Brain microvascular endothelial cell (primary cell): ENCODE results near the gene PROSER2.

ENCODE experiments used
- DNase-seq: peaks from one replicate; pipeline ENCODE4 v3.0.0-alpha.2; 2020
- H3K27ac ChIP-seq: fragments of 250-450 bp; sonication (Bioruptor Pico); 2 replicates; pipeline ENCODE4 v1.5.1; 2020; ENCODE audit warnings: mild to moderate bottlenecking, moderate library complexity
- H3K27me3 ChIP-seq: fragments of 250-450 bp; sonication (Bioruptor Pico); replicated peaks from 2 replicates; pipeline ENCODE4 v1.5.1; 2020; ENCODE audit warnings: mild to moderate bottlenecking
- H3K36me3 ChIP-seq: fragments of 250-450 bp; sonication (Bioruptor Pico); replicated peaks from 2 replicates; pipeline ENCODE4 v1.5.1; 2020; ENCODE audit warnings: mild to moderate bottlenecking
- H3K4me3 ChIP-seq: 2 replicates; pipeline ENCODE4 v1.5.1; 2011; ENCODE audit warnings: low read depth, mild to moderate bottlenecking, control low read depth, low read length, moderate library complexity
- in situ Hi-C: cut with HindIII; loops from 2 replicates; pipeline ENCODE4 v1.10.0; 2017; ENCODE audit warnings: low sequenced_read_pairs, low pct_ligation_motif_present
- TF ChIP-seq, protein P1 (sequence below): IDR thresholded peaks from 2 replicates; pipeline ENCODE4 v1.5.1; 2011; ENCODE audit warnings: low read depth, mild to moderate bottlenecking, moderate library complexity, low read length, control low read depth, inconsistent platforms; ENCODE audit errors: missing control alignments

Gene PROSER2

GRCh38 chr10:11797847-11798633, 25.1 kb upstream of the PROSER2 start:
- no peaks in the 10 kb centered on the region for H3K36me3 ChIP-seq
- no peaks in the 10 kb centered on the region for H3K27me3 ChIP-seq
- TF ChIP-seq, protein P1, sequence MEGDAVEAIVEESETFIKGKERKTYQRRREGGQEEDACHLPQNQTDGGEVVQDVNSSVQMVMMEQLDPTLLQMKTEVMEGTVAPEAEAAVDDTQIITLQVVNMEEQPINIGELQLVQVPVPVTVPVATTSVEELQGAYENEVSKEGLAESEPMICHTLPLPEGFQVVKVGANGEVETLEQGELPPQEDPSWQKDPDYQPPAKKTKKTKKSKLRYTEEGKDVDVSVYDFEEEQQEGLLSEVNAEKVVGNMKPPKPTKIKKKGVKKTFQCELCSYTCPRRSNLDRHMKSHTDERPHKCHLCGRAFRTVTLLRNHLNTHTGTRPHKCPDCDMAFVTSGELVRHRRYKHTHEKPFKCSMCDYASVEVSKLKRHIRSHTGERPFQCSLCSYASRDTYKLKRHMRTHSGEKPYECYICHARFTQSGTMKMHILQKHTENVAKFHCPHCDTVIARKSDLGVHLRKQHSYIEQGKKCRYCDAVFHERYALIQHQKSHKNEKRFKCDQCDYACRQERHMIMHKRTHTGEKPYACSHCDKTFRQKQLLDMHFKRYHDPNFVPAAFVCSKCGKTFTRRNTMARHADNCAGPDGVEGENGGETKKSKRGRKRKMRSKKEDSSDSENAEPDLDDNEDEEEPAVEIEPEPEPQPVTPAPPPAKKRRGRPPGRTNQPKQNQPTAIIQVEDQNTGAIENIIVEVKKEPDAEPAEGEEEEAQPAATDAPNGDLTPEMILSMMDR, result no peak
- no peak overlapping the region for H3K4me3 ChIP-seq
- no peak for DNase-seq
- in situ Hi-C loops, result no loop called here
- no peak overlapping the region for H3K27ac ChIP-seq

GRCh38 chr10:11798845-11799735, 24.1 kb upstream of the PROSER2 start:
- DNase-seq, result no peak
- TF ChIP-seq, protein P1, result no peak
- Histone ChIP-seq H3K4me3 (no peak overlapping the region), H3K27me3 (no peaks in the 10 kb centered on the region), H3K27ac (no peak overlapping the region), H3K36me3 (no peaks in the 10 kb centered on the region)
- in situ Hi-C loops, result no loop called here

- Histone ChIP-seq H3K36me3 (no peaks in the 10 kb centered on the region), H3K4me3 (no peak overlapping the region), H3K27ac (no peak overlapping the region), H3K27me3 (no peaks in the 10 kb centered on the region)
- in situ Hi-C loops, result no loop called here
- DNase-seq, result no peak
- TF ChIP-seq, protein P1, result no peak
Observed at GRCh38 chr10:11799736-11800080, 23.4 kb upstream of the PROSER2 start.

DNA sequence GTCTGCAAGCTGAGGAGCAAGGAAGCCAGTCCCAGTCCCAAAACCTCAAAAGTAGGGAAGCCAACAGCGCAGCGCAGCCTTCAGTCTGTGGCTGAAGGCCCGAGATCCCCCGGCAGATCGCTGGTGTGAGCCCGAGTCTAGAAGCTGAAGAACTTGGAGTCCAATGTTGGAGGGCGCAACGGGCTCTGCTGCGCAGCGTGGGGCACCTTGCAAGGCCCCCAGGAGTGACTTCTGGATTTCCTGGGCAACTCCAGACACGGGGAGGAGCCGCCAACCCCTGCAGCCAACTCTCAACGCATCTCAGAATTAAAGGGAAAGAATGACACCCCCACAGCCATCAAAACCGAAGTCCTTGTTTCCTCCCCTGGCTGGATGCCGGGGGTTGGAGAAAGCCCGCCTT, 18.8 kb upstream of the PROSER2 start:
- TF ChIP-seq, protein P1, result no peak
- H3K36me3 ChIP-seq, result no peaks in the 10 kb centered on the region
- H3K27ac ChIP-seq, result no peak overlapping the region
- in situ Hi-C loops, result no loop called here
- no peak for DNase-seq
- H3K4me3 ChIP-seq, result no peak overlapping the region
- no peaks in the 10 kb centered on the region for H3K27me3 ChIP-seq

DNA sequence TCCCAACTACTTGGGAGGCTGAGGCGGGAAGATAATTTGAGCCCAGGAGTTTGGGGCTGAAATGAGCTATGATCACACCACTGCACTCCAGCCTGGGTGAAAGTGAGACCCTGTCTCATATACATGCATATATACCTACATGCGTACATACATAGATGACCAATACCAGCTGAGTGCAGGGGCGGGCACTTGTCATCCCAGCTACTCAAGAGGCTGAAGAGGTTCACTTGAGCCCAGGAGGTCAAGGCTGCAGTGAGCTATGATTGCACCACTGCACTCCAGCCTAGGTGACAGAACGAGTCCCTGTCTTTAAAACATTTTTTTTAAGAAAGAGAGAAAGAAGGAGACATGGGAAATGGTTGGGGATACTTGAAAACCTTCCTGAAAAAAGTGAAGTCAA, 17.4 kb upstream of the PROSER2 start:
- DNase-seq, result no peak
- no peaks in the 10 kb centered on the region for H3K36me3 ChIP-seq
- in situ Hi-C loops, result no loop called here
- no peak overlapping the region for H3K27ac ChIP-seq
- TF ChIP-seq, protein P1, result no peak
- H3K27me3 ChIP-seq, result no peaks in the 10 kb centered on the region
- no peak overlapping the region for H3K4me3 ChIP-seq
